HG03558 (cell line): ENCODE results near the gene KCND3.
"Not testable (repeated sequence)": the region's sequence is repeated elsewhere in the genome, so short reads cannot be mapped to it uniquely, and the experiment has no call there.

Source experiments
- ATAC-seq: cut with Tn5 transposase; IDR thresholded peaks from one replicate; pipeline ENCODE4 v1.9.1; 2021; ENCODE audit warnings: moderate number of reproducible peaks; ENCODE audit not compliant: unreplicated experiment; ENCODE audit errors: extremely low read depth

Gene KCND3

DNA sequence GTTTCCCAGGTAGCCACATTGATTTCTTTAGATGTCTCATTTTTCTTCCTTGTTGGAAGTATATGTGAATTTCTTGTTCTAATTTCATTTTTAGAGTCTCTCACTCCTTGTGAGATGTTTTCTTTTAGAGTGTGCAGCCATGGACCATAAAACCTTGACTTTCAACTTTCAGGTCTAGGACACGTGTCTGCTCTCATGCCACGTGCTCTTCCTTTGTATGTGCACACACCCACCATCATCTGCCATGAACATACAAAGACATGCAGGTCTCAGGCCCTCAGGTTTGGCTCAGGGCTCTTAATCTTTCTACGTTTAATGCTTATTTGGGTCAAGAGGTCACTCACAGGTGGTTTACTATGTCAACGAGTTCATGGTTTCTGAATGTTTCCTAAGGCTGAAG, 163.2 kb downstream of the KCND3 start:
- ATAC-seq, result no peak

GRCh38 chr1:111825217-111825616, 164.3 kb downstream of the KCND3 start:
- ATAC-seq, result no peak

GRCh38 chr1:111822138-111822537, 167.3 kb downstream of the KCND3 start:
- no peak for ATAC-seq

- no peak for ATAC-seq
Observed at GRCh38 chr1:111821121-111821745, 168.2 kb downstream of the KCND3 start.

DNA sequence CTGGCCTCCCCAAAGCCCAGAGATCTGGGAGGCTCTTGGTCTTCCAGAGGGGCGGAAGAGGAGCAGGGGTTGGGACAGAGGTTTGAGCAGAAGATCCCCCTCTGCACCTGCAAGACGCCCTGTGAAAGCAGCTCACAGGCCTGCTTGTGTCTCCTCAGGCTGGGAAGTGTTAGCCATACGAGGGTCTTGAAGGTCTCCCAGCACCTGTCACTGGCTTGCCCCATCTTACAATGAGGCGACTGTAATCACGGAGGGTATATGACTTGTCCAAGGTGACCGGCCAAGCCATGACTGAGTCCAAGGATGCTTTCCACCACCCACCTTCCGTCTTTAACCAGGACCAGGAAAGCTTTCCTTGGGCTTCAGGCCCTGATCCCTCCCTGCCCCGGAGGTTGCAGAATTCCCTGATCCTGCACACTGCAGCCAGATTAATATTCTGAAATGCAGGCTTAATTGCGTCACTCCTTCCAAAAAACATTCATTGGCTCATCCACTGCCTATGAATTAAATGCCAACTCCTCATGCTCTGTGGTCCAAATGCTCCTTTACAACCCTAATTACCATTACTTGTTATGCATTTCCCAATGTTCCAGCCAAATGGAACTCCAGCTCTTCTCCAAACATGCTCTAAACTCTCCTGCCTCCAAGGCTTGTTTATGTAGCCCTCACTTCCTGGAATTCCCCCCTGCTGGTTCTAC, 169.8 kb downstream of the KCND3 start:
- ATAC-seq, result no peak

DNA sequence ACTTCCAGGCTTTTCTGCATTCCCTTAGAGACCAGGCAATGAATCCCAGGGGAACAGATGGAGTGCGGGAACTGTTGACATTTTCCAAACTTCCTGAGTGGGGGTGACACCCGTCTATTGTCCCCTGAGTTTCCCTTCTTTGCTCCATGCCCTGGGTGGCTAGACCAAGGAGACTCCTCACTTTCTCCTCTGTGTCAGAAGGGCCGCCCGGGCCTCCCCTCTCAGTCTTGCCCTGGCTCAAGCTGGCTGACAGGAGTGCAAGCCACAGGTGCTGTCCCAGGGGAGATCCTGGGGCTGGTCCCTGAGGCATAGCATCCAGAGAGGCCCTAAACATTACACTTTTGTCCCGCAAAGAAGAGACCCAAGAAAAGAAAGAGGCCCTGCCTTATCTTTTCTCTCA, 170.9 kb downstream of the KCND3 start:
- ATAC-seq, result no peak

GRCh38 chr1:111818081-111818480, 171.4 kb downstream of the KCND3 start:
- ATAC-seq, result no peak

DNA sequence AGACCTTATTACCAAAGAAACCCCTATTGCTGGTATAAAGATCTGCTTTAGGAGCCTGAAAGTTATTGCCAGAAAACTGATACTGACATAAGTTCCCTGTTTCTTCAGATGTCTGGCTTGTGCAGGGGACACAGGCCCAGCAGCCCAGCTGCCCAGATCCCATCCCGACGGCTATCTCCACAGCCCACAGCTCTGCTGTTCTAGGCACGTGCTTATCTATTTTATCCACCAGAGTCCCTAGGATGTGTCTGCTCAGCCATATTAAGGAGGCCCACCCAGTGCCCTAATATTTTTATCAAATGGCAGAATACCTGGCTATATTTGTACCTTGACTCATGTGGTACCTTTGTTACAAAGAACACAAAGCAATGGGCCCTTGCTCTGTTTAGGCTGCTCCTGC, 174.8 kb downstream of the KCND3 start:
- ATAC-seq, result no peak

- no peak for ATAC-seq
Observed at GRCh38 chr1:111814305-111814628, 175.2 kb downstream of the KCND3 start.

DNA sequence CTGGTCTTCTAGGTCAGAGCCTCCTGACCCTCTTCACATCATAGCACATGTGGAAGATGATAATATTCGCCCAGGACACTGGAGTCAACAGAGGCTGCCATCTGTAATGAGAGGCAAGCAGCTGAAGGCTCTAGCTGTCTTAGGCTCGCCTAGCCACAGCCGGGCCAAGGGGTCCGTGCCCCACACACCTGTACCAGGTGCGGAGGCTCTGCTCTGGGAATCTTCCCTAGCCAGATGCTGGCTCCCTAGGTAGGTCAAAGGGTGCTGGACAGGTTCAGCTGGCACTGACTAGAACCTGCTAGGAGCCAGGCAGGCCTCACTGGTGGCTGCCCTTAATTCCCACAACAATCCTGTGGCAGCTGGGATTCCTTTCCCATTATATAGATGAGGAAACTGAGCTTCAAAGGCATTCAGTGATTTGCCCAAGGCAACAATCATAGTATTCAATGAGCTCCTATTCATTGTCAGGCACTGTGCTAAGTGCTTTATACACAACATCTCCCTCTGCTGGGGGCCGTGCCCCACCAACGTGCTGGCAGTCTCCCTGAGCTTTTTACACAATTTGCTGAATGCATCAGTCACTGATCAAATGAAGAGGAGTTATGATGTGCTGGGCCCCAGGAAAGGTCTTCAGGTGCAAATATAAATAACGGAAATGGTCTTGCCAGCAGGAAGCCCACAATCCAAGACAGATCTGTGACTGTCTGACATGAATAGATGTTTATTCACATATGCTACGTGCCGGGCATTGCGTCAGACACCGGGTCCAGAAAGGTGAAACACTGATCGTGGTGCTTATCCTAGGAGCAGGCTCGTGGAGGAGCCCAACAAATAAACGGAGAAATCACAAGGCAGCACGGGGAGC, 175.8 kb downstream of the KCND3 start:
- ATAC-seq, result no peak

DNA sequence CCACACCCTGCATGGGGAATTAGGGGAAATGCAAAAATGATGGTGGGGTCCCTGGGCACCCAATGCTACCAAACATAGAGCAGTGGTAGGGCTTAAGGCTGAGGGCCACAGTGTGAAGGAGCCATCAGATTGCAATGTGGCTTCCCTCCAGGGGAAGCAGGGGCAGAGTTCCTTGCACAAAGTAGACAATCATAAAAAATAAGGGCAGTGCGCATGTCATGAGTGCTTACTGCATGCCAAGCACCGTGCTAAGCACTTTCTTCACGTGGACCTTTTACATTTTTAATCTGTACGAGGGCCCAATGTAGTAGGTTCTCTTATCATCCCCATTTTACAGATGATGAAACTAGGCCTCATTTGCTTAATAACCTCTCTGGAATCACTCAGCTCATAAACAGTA, 177.2 kb downstream of the KCND3 start:
- ATAC-seq, result no peak

DNA sequence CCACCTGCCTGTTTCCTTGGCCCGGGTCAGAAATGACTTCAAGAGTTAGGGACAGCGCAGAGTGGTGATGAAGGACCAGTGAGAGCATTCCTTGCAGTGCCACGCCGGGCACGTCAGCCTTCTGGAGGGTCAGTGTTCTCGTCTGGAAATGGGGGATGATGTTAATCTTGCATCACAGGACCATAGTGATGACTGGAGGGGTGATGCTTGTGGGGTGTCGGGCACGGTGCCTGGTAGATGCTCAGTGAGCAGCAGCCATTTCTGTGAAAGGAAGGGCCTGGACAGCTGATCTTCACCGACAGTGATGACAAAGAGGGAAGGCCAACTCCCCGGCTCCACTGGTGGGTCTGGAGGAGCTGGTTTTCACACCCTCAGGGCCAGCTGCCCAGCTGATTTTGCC, 177.6 kb downstream of the KCND3 start:
- no peak for ATAC-seq

DNA sequence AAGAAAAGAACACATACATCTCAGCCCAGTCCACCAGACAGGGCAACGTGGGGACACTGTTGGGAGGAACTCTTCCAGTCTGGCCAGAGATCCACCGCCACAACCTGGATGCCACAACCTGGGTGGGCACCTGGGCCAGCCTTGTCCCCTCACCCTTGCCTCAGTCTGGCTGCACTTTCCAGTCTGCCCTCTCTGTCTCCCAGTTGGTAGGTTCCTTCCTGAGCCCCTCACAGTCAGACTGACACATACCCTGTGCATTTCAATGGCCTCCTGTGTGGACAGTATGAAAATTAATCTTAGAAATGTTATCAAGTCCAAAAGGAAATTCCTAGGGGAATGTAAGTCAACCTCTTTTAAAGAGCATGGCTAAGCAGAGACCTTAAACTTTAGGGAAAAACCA, 184.2 kb downstream of the KCND3 start:
- no peak for ATAC-seq

DNA sequence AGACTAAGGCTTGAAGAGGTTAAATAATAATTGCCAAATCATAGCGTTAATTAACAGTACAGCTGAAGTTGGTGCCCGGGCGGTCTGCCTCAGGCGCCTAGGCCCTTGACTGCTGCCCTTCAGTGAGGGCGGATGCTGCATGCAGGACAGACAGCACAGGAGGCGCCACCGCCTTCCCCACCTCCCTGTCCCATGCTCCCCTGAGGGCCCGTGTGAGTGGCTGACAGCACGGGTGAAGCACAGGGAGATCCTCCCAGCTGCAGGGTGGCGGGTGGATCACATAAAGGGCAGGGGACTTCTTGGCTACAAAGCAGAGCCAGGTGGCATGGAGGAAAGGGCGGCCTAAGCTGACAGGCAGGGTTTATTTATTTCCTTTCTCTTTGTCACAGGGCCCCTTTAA, 184.7 kb downstream of the KCND3 start:
- ATAC-seq, result no peak

DNA sequence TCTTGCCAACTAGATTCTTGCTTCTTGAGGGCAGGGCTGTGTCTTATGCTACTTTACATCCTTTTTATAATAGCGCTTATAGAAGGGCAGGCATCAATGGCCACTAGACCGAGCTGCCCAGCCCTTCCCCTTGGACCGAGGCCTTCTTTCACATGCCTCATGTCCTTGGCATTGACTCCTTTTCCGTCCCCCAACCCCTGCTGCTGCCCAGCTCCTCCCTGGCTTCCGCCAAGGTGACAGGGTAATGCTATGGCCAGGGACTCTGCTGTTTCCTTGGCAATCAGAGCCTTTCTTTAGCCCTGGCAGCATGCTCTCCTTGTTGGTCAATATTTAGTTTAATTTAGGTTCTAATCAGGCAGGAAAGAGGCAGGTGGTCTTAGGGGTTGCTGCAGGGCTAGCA, 185.5 kb downstream of the KCND3 start:
- ATAC-seq, result no peak

- ATAC-seq, result no peak
Observed at GRCh38 chr1:111802984-111803383, 186.5 kb downstream of the KCND3 start.

DNA sequence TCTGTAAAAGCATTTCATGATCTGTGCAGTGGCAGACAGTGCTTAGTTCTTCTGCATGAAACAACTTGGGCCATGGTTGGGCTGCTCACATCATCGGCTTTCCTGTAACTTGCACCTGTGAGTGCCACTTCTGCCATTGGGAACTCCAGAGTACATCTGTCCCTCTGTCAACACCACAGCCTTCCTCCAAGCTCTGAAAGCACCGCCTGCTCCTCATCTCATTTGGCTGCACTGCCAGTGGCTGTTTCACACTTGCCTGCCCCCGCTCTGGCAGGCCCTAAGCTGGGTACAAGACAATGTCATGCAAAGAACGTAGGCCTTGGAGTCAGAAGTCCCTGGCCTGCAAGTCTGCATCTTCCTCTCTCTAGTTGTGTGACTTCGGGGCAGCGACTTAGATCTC, 187.4 kb downstream of the KCND3 start:
- no peak for ATAC-seq

- no peak for ATAC-seq
Observed at GRCh38 chr1:111801071-111801850, 188.2 kb downstream of the KCND3 start.

- ATAC-seq, result not testable (repeated sequence)
Observed at GRCh38 chr1:111799722-111800121, 189.7 kb downstream of the KCND3 start.

- ATAC-seq, result no peak
Observed at GRCh38 chr1:111798580-111798979, 190.9 kb downstream of the KCND3 start.

DNA sequence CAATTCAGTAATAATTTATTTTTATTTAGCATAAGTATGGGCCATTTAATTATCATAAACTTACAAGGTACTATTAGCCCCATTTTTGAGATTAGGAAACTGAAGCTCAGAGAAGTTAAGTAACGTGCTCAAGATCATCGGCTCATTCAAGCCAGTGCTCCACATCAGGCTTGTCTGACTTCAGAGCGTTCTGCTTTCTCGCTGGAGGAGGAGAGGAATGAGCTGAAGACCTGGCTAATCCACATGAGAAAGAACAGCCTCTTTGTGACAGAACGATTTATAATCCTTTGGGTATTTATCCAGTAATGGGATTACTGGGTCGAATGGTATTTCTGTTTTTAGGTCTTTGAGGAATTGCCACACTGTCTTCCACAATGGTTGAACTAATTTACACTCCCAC, 194.1 kb downstream of the KCND3 start:
- no peak for ATAC-seq
